Cardiac muscle cell (in vitro differentiated cells and primary cell): ENCODE measurements around the gene EDNRA. TPM values are rescaled to one million over a fixed set of nuclear protein-coding genes. Genes with fewer than 3 reads are reported as not detected.
A peak's percentile ranks its signal among the peaks of the same experiment; 100 is the strongest.

Experiments used
- DNase-seq, 2 donors: peaks; one replicate each; pipeline versions ENCODE4 v3.0.0 to v3.0.0-alpha.2; 2010 to 2017; ENCODE audit warnings: low read depth in 1 of 2, low spot score in 1 of 2
- H3K27ac ChIP-seq: fragments of 200-600 bp; sonication (generic); 2 replicates; pipeline ENCODE4 v1.5.1; 2016
- H3K27me3 ChIP-seq: fragments of 200-600 bp; sonication (generic); 2 replicates; pipeline ENCODE4 v1.6.0; 2016; ENCODE audit warnings: control low read depth
- H3K36me3 ChIP-seq: fragments of 200-600 bp; sonication (generic); 2 replicates; pipeline ENCODE4 v1.5.1; 2016; ENCODE audit warnings: control low read depth
- H3K4me1 ChIP-seq: fragments of 200-600 bp; sonication (generic); 2 replicates; pipeline ENCODE4 v1.8.1; 2017; ENCODE audit warnings: low read depth, mild to moderate bottlenecking, mixed run types
- H3K4me3 ChIP-seq: fragments of 200-600 bp; sonication (generic); 2 replicates; pipeline ENCODE4 v1.5.1; 2016; ENCODE audit warnings: mild to moderate bottlenecking
- H3K9me3 ChIP-seq: fragments of 200-600 bp; sonication (generic); 2 replicates; pipeline ENCODE4 v1.5.1; 2017; ENCODE audit warnings: low read depth, mild to moderate bottlenecking, control low read depth
- polyA plus RNA-seq: library from polyadenylated mRNA; unstranded; fragments of >200 nt; fragmentation: Nextera tagmentation; extraction: Ambion mirVana; gene quantifications from 2 replicates; pipeline ENCODE4 v1.2.1, GENCODE V29; 2016
- total RNA-seq: library from RNA; depleted of rRNA; stranded (reverse); fragments of >200 nt; gene quantifications from 2 replicates; pipeline ENCODE4 v1.2.3, GENCODE V29; 2016
- TF ChIP-seq, protein P1 (sequence below): IDR thresholded peaks from 2 replicates; pipeline ENCODE4 v1.5.1; 2012; ENCODE audit warnings: low read depth, mild to moderate bottlenecking, low read length

The EDNRA gene
- total and polyA plus RNA-seq, 2 experiments from 2014 or later, result 24.2 to 43.1 TPM

DNA sequence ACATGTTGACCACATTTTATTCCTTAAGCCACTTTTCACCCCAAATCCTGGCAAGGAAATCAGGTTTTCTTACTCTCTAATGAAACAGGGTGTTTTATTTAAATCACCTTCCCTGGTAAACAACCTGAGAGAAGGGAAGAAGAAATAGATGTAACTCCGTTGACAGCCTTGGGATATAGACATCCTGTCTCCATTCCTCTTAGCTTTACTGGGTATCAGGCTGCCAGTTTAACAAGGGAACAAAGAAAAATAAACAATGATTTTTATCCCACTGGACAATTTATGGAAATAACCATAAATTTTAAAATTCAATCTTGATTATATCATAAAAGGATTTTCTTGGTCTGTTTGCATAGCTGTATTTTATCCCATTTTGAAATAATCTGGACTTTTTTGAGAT lies 49.2 kb downstream of the EDNRA start:
- Histone ChIP-seq H3K4me1 (peaks cover 8% of the 10 kb centered on the region), H3K27ac (no peak overlapping the region), H3K4me3 (no peak overlapping the region), H3K36me3 (no peaks in the 10 kb centered on the region), H3K9me3 (no peaks in the 10 kb centered on the region), H3K27me3 (no peaks in the 10 kb centered on the region)
- TF ChIP-seq, protein P1, sequence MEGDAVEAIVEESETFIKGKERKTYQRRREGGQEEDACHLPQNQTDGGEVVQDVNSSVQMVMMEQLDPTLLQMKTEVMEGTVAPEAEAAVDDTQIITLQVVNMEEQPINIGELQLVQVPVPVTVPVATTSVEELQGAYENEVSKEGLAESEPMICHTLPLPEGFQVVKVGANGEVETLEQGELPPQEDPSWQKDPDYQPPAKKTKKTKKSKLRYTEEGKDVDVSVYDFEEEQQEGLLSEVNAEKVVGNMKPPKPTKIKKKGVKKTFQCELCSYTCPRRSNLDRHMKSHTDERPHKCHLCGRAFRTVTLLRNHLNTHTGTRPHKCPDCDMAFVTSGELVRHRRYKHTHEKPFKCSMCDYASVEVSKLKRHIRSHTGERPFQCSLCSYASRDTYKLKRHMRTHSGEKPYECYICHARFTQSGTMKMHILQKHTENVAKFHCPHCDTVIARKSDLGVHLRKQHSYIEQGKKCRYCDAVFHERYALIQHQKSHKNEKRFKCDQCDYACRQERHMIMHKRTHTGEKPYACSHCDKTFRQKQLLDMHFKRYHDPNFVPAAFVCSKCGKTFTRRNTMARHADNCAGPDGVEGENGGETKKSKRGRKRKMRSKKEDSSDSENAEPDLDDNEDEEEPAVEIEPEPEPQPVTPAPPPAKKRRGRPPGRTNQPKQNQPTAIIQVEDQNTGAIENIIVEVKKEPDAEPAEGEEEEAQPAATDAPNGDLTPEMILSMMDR, result no peak
- no peak for DNase-seq

DNA sequence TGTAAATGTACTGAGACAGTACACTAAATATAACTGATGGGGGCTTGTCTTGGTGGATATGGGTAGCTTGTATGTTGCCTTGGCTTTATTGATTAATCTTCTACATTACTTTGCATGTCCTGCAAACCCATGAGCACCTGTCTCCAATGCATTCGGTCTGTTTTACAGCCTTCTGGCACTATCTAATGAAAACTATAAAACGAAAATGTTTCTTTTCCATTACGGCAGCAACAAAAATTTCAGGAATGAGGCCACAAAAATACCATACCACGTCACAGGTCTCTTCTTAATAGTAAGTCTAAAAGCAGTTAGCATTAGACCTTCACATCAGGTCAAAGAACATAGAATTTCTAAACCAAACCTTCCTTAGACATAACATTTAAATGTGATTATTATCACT lies 49.8 kb downstream of the EDNRA start:
- H3K4me3 ChIP-seq, result no peak overlapping the region
- no peaks in the 10 kb centered on the region for H3K27me3 ChIP-seq
- TF ChIP-seq, protein P1, result no peak
- DNase-seq, result no peak
- H3K9me3 ChIP-seq, result no peaks in the 10 kb centered on the region
- peaks cover 14% of the 10 kb centered on the region for H3K4me1 ChIP-seq
- peaks cover 5% of the 10 kb centered on the region for H3K36me3 ChIP-seq
- H3K27ac ChIP-seq, result no peak overlapping the region

DNA sequence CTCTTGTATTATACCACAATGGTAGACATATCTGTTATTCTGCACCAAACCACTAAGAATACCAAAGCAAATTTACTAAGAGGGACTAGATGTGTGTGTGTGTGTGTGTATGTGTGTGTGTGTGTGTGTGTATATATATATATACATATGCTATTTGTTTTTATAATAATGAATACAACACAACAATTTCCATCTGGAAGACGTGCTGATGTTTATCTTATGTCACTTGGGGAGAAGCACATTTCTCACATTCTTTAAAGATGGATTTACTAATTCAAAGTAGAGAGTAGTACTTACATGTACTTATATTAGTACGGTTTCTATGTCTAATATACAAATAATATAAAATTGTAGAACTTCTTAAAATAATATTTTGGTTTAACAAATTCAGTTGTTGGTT lies 52.0 kb downstream of the EDNRA start:
- peaks cover 5% of the 10 kb centered on the region for H3K36me3 ChIP-seq
- TF ChIP-seq, protein P1, result no peak
- DNase-seq, result no peak

DNA sequence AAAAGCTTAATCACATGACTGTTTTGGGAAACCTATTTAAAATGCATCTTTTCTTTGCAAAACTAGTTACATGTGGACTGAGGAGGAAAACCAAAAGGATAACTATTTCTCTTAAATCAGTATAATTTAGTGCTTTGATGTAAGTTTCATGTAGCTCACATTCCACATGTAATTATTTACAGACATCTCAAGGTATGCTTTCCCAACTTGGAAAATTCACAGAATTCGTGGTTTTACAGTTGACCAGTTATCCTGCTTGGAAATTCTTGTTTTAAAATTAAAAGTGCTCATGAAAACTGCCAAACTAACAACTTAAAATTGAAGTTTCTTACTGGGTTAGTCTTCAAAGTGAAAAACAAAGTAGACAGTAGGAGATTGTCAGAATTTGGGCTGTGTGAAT lies 52.4 kb downstream of the EDNRA start:
- H3K9me3 ChIP-seq, result no peaks in the 10 kb centered on the region
- TF ChIP-seq, protein P1, result no peak
- H3K4me1 ChIP-seq, result peaks cover 14% of the 10 kb centered on the region
- no peak for DNase-seq
- H3K36me3 ChIP-seq, result peaks cover 5% of the 10 kb centered on the region
- no peak overlapping the region for H3K27ac ChIP-seq
- H3K27me3 ChIP-seq, result no peaks in the 10 kb centered on the region
- no peak overlapping the region for H3K4me3 ChIP-seq

More for the DNA sequence above, 52.0 kb downstream of the EDNRA start:
- Histone ChIP-seq H3K4me3 (no peak overlapping the region), H3K4me1 (peaks cover 14% of the 10 kb centered on the region), H3K27me3 (no peaks in the 10 kb centered on the region), H3K27ac (no peak overlapping the region), H3K9me3 (no peaks in the 10 kb centered on the region)

DNA sequence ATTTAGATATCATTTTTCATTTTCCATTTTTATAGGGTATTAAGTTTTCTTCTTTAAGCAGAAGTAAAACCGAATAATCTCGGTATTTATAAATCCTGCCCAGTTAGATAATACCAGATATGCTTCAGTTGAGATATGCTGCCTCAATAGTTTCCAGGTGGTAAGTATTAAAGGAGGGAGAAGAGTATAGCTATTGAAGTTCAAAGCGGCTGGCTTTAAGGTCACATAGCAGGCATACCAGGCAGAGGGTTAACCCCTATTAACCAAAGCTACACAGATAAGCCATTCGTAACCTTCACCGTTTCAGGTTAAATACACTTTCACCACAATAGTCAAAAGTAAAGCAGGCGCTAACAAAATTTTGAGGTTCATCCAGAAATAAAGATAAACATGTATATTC lies 54.2 kb downstream of the EDNRA start:
- TF ChIP-seq, protein P1, result no peak
- peaks cover 14% of the 10 kb centered on the region for H3K4me1 ChIP-seq
- H3K36me3 ChIP-seq, result peaks cover 5% of the 10 kb centered on the region
- H3K27me3 ChIP-seq, result no peaks in the 10 kb centered on the region
- no peaks in the 10 kb centered on the region for H3K9me3 ChIP-seq
- H3K27ac ChIP-seq, result peak overlapping the region; percentile 10
- H3K4me3 ChIP-seq, result no peak overlapping the region
- peak in 1 of 2 donors; percentile 23 for DNase-seq

DNA sequence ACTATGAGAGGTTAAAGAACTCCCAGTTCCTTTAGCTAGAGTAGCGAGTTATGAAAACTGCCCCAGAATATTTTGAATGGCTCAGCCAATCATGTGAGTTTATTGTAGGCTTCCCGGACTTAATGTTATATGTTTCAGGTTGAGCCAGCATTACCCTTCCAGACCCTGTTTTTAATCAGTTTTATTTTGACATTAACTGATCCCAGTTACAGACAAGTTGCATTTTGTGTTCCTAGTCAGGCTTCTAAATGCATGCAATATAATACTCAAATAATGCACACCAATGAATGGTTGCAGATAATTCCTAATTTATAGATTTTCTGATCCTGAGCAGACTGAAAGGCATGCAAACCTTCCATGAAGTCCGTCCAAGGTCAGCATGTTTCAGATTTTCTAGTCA lies 57.8 kb downstream of the EDNRA start:
- Histone ChIP-seq H3K4me1 (peaks cover 14% of the 10 kb centered on the region), H3K27ac (no peak overlapping the region), H3K9me3 (no peaks in the 10 kb centered on the region), H3K4me3 (no peak overlapping the region), H3K36me3 (peaks cover 24% of the 10 kb centered on the region), H3K27me3 (no peaks in the 10 kb centered on the region)
- TF ChIP-seq, protein P1, result no peak
- no peak for DNase-seq
